GM21576 (cell line): ENCODE data around the gene SPON2.

ENCODE experiments used
- ATAC-seq: cut with Tn5 transposase; IDR thresholded peaks from one replicate; pipeline ENCODE4 v1.9.1; 2021; ENCODE audit warnings: mild to moderate bottlenecking, moderate library complexity; ENCODE audit not compliant: unreplicated experiment

The SPON2 gene

DNA sequence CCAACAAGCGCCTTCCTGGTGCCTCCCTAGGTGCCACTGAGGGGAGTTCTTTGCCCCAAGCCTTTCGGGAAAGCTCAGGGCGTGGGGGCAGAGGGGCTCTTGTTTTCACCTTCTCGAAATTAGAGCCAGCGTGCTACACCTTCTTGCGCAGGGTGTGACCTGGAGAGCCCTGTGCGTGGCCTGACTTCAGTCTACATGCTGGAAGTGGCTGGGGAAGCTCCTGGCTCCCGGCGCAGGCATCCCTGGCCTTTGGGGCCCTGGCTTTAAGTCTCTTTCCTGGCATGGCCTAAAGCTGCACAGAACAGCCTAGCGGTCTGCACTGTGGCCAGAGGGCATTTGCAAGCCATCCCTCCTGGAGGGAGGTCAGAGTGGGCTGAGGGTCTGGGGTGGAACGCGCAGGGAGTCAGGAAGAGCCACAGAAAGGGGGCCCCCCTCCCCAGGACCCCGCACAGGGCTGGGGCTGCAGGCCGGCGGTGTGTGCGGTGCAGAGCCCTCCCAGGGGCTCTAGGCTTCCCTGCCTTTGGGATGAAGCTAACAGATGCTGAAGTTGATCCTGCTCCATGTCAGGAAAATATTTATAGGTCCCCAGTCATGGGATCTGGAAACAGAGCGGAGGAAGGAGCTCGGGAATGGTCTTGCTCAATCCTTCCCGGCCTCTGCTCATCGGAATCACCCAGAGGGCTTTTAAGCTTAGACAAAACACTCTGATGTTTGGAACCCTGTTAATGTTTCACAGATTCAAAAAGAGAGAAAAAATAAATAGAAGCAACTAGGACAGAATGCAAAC, 781 bp upstream of the SPON2 start:
- ATAC-seq: no peak

GRCh38 chr4:1171311-1172227, 814 bp downstream of the SPON2 start:
- ATAC-seq: no peak

- no peak for ATAC-seq
Measured at GRCh38 chr4:1170976-1171310, 1.4 kb downstream of the SPON2 start.

- ATAC-seq: no peak
Measured at GRCh38 chr4:1170156-1170975, 2.0 kb downstream of the SPON2 start.

GRCh38 chr4:1169691-1170096, 2.7 kb downstream of the SPON2 start:
- no peak for ATAC-seq

GRCh38 chr4:1169171-1169671, 3.2 kb downstream of the SPON2 start:
- ATAC-seq: no peak

- no peak for ATAC-seq
Measured at GRCh38 chr4:1168191-1169101, 3.9 kb downstream of the SPON2 start.

GRCh38 chr4:1167244-1167949, 5.0 kb downstream of the SPON2 start:
- ATAC-seq: peak; percentile 73

DNA sequence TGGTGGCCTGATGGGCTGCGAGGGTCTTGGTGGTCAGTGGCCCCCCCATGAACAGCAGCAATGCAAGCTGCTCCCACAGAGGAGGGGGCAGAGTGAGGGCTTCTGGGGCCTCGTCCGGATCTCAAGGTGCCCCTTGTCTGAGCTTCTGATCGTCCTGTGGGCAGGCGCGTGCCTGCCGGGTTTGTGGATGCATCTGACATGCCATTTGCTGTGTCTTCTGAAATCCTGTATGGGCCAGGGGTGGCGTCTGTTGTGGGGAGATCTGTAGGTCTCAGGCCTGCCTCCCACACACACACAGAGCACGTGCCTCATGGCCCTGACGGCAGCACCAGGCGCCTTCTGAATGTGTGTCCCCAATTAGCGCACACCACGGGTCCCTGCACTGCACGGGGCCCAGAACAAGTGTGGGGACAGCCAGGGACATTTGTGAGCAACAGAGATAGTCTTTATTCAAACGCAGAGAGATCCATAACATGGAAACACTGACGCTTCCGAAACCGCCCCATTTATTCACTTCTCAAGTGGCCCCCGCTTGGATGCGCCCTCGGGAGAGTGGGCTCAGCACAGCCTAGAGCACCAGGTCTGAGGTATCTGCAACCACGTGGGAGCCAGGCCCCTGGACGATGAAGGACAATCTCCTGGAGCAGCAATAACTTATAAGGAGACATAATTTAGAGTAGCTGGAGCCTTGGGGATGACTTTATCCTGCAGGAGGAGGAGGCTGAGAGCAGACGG, 5.7 kb downstream of the SPON2 start:
- ATAC-seq: no peak

- ATAC-seq: no peak
Measured at GRCh38 chr4:1164956-1165545, 7.3 kb downstream of the SPON2 start.

- ATAC-seq: no peak
Measured at GRCh38 chr4:1164444-1164843, 7.9 kb downstream of the SPON2 start.

DNA sequence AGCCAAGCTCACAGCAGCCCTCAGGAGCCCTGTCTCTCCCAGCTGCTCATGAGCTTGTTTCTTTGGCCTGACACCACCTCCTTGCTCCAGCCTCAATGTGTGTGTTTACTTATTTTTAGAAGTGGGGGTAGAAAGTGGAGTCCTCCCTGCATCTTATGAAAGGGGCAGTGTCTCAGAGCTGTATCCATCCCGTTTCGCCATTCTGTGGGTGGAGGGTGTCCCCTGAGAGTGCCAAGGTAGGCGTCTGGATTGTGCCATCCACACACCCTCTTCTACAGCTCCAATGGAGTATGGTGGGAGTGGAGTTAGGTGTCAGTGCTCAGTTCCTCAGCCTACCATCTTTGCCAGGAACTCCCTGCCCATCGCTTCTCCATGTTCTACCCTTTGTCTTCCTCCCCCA, 8.3 kb downstream of the SPON2 start:
- ATAC-seq: no peak

- ATAC-seq: no peak
Measured at GRCh38 chr4:1160351-1160750, 12.0 kb downstream of the SPON2 start.

DNA sequence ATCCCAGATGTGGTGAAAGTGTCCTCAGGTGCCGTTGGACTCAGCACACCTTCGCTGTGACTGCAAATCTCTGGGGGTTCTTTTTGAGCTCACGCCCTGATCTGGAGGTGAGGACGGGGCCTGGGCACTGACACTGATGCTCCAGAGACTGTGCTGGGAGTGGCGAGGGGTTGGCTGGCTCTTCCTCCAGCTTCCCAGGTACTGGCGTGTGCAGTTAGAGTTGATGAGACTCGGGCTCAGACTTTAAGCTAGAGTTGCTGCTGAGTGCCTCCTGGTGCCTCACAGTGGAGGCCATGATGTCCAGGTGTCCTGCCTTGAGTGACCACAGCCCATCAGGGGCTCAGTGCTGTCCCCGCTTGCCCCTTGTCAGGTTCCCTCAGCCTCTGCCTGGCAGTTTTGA, 16.3 kb downstream of the SPON2 start:
- ATAC-seq: no peak

GRCh38 chr4:1155314-1155713, 17.1 kb downstream of the SPON2 start:
- no peak for ATAC-seq

DNA sequence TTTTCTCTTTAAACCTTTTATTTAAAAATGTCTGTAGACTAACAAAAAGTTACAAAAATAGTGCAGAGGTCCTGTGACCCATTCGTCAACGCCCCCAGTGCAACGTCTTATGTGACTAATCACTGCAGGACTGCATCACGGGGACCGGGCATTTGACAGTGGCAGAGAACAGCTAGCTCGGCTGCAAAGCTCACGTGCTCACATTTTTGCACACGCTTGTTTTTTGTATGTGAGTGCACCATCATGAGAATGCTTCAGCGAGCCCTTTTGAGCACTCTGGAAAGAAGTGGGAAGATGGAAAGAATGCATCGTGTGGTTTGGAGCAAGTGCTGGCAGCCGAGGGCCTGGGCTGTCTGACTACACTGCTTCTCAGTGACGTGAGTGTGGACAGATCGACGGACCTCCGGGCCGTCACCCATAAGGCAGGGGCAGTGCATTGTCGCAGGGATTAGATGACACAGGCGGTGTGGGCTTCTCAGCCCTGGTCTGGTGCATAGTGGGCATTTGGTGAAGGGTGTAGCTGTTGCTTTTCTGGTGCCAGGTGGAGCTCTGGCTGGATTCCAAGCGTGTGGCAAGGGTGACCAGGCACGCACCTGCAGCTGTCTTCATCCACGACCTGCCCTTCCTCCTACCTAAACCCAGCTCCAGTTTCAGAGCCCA, 17.7 kb downstream of the SPON2 start:
- ATAC-seq: no peak

GRCh38 chr4:1154126-1154522, 18.3 kb downstream of the SPON2 start:
- no peak for ATAC-seq

DNA sequence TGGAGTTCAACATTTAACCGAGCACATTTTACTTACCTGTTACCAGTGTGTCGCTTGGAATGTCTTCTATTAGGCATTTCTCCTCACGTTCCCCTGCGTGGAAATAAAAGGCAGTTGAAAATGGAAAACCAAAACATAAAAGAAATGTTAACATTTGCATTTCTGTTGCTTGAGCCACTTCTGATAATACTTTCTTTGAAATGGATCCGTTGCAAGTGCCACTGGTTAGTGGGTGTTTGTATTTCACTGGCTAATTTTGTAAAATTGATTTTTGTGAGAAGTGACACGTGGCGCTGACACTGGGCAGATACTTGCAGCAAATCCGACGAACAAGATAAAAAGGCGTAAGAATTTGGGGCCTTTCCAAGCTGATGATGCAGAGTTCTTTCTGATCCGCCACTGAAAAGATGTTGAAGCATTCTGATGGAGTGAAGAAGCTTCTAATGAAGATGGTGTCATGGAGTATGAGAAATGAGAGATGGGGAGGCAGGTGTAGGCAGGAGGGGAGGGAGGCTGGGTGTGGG, 18.8 kb downstream of the SPON2 start:
- no peak for ATAC-seq
